HEK293T (cell line): ENCODE data around the gene NAALADL2.

ENCODE experiments used
- BHLHE40 ChIP-seq: fragments of 450-650 bp; IDR thresholded peaks from 2 replicates; pipeline ENCODE4 v1.6.1; 2016; ENCODE audit warnings: mild to moderate bottlenecking, moderate library complexity, borderline replicate concordance
- ELF4 ChIP-seq: fragments of 450-650 bp; IDR thresholded peaks from 2 replicates; pipeline ENCODE4 v1.6.1; 2017; ENCODE audit warnings: antibody characterized with exemption
- FOXA1 ChIP-seq: fragments of 450-650 bp; IDR thresholded peaks from 2 replicates; pipeline ENCODE4 v1.6.1; 2016; ENCODE audit warnings: mild to moderate bottlenecking
- FOXK2 ChIP-seq: fragments of 450-650 bp; IDR thresholded peaks from 2 replicates; pipeline ENCODE4 v1.6.1; 2016; ENCODE audit warnings: mild to moderate bottlenecking
- SP1 ChIP-seq: fragments of 450-650 bp; IDR thresholded peaks from 2 replicates; pipeline ENCODE4 v1.6.1; 2017

GRCh38 chr3:175176556-175176955, 317.4 kb downstream of the NAALADL2 start:
- TF ChIP-seq FOXA1 (no peak), SP1 (no peak), ELF4 (no peak), FOXK2 (no peak), BHLHE40 (no peak)
